ELR (cell line): ENCODE measurements around the gene SCAPER.
A peak's percentile ranks its signal among the peaks of the same experiment; 100 is the strongest.

Experiments used
- DNase-seq: peaks from one replicate; pipeline ENCODE4 v3.0.0-alpha.2; 2015; ENCODE audit warnings: low read depth

Gene SCAPER

DNA sequence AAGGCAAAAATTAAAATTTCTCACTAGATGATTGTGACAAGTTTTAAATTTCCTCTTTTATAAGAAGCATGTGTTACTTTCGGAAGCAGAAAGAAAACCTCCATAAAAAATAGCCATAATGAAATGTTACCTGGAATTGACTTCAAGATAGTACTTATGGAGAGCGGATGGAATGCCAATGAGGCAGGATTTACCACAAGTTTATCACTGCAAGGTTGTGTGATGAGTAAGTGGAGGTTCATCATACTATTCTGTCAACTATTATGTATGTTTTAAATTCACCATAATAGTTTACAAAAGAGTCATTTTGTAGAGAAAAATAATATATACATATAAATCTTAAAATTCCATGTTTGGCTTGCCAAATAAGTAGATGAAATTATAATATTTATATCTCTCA is 230.3 kb downstream of the SCAPER start:
- peak; percentile 77 for DNase-seq

- DNase-seq, result no peak
Measured at GRCh38 chr15:76669521-76670207, 235.5 kb downstream of the SCAPER start.

DNA sequence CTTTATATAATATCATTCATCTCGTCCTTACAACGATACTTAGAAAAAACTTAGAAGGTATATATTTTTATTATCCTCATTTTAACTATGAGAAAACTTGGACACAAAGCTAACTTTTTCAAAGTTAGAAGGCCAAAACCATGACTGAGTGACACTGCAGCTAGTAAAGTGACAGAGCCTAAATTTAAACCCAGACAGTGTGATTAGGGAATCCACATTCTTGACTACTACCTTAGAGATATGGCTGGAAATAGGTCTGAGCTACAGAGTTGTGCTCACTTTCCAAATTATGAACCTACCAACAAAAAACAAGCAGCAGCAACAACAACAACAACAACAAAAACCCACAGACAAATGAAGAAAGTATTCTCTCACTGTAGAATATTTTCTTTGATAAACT is 236.2 kb downstream of the SCAPER start:
- DNase-seq, result no peak

DNA sequence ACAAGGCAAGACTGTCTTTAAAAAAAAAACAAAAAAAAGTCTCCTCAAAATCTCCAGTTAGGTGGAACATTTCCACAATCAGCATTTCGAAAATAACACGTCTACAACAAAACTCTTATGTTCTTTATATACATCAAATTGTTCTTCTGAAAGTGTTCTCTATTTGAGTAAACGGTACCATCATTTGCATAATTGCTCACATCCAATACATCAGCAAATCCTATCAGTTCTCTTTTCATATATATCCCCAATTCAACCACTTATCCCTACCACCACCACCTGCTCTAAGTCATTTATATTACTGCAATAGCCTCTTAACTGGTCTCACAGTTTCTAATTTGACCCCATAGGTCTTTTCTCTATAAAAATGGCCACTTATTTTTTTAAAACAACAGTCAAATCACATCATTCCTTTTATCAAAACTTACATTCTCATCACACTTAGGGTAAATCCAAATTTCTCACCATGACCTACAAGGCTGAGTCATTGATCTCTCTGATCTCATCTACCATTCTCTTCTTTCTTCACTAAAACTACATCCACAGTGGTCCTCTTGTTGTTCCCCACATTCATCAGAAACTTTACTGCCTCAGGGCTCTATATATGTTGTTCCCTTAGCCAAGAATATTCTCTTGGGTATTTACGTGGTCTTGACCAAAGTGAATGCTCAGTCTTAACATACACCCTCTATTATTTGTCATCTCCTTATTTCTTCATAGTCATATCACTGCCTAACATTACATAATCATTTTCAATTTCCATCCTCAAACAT is 237.0 kb downstream of the SCAPER start:
- peak; percentile 8 for DNase-seq

GRCh38 chr15:76664895-76665294 is 240.2 kb downstream of the SCAPER start:
- no peak for DNase-seq

GRCh38 chr15:76664411-76664810 is 240.7 kb downstream of the SCAPER start:
- no peak for DNase-seq

- no peak for DNase-seq
Measured at GRCh38 chr15:76663529-76663928, 241.6 kb downstream of the SCAPER start.

GRCh38 chr15:76648732-76649444 is 256.3 kb downstream of the SCAPER start:
- DNase-seq, result no peak

DNA sequence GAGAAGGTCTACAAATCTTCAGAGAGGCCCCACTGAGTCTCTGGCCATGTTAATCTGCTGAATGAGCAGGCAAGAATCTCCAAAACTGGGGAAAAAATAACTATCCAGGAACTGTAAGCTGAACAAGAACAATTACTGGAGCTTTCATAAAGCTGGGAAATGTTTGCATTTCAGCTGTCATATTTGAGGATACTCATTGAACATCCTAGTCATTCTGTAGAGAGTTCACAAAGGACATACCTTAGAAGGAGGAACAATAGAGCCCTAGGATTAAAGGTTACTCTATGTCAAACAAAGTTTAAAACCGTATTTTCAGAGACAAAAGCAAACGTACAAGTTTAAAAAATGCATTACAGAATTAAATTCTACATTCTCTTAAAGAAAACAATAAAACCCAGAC is 257.5 kb downstream of the SCAPER start:
- DNase-seq, result no peak

- no peak for DNase-seq
Measured at GRCh38 chr15:76644646-76645045, 260.5 kb downstream of the SCAPER start.

DNA sequence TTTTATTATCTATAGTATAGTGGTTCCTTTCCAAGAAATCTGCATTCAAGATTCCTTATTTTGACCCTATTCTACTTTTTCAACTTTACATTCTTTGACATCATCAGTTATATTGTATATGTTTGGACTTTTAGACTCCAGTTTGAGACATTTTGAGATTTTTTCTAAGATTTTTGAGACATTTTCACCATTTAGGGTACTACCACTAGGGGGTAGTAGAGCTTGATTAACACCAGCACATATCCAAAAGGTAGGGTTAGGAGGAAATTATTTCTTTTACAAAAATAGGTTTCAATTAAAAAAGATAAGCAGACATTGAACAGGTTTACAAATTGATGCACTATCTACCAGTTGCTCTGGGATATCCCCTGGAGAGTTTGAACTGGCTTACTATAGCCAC is 262.5 kb downstream of the SCAPER start:
- peak; percentile 5 for DNase-seq

- DNase-seq, result no peak
Measured at GRCh38 chr15:76637166-76637565, 268.0 kb downstream of the SCAPER start.

DNA sequence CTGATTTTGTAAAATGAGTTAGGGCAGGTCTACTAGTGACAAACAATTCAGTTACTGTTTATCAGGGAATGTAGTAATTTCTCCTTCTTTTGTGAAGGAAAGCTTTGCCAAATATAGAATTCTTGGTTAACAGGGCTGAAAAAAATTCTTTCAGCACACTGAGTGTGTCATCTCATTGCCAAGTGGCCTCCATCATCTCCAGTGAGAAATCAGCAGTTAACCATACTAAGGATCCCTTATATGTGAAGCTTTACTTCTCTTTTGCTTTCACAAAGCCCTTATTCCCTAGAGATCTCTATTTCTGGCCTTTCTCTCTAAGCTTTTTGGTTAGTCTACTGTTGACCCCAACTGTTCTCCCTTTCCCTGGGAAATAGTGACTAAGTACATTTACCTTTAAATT is 269.1 kb downstream of the SCAPER start:
- peak; percentile 11 for DNase-seq

DNA sequence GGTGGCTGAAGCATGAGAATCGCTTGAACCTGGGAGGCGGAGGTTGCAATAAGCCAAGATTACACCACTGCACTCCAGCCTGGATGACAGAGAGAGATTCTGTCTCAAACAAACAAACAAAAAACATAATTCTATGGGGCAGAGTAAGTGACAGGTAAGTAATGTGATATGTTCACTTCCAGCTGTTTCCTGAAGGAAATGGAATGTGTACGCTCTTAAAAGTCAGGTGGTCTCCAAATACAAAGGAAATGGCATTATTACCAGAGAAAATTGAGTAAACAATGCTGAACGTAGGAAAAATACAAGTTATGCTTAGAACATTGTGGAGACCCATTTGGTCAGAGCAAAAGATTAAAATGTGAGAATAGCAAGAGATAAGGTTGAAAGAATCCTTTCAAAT is 278.5 kb downstream of the SCAPER start:
- DNase-seq, result no peak

GRCh38 chr15:76625267-76625666 is 279.9 kb downstream of the SCAPER start:
- no peak for DNase-seq

- DNase-seq, result no peak
Measured at GRCh38 chr15:76614725-76615124, 290.4 kb downstream of the SCAPER start.

DNA sequence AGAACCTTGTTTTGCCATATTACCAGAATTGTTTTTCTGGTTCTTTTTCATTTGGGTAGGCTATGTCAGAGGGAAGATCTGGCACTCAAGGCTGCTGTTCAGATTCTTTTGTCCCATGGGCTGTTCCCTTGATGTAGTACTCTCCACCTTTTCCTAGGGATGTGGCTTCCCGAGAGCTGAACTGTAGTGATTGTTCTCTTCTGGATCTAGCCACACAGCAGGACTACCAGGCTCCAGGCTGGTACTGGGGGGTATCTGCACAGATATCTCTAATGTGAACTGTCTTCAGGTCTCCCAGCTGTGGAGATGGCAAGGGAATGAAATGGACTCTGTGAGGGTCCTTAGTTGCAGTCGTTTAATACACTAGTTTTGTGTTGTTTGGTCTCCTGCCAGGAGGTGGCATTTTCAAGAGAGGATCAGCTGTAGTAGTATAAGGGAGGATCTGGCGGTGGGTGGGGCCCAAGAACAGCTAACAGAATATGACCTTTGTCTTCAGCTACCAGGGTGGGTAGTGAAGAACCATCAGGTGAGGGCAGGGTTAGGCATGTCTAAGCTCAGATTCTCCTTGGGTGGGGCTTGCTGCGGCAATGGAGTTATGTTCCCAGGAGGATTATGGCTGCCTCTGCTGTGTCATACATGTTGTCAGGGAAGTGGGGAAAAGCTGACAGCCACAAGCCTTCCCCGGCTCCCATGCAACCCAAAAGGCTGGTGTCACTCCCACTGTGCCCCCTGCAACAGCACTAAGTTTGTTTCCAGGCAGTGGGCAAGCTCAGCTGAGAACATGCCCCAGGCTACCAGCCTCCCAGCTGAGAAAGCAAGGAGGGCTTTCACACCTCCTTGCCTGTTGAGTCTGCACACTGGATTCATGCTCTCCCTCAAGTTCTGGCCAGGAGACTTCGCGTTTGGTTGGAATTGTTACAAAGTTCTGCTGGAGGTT is 316.1 kb downstream of the SCAPER start:
- no peak for DNase-seq

DNA sequence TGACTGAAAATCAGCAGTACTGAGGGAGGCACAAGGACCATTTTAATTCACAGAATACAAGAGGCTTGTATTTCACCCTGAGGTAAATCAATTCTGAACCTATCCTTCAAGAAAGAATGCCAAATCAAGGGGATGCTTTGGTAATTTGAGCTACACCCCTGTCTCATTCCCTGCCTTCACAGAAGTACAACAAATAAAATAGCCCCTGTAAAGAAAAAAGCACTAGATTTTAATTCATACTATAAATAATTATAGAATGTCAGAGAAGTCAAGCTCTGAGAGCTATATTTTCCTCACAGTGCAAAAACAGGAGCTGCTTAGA is 319.6 kb downstream of the SCAPER start:
- DNase-seq, result no peak

DNA sequence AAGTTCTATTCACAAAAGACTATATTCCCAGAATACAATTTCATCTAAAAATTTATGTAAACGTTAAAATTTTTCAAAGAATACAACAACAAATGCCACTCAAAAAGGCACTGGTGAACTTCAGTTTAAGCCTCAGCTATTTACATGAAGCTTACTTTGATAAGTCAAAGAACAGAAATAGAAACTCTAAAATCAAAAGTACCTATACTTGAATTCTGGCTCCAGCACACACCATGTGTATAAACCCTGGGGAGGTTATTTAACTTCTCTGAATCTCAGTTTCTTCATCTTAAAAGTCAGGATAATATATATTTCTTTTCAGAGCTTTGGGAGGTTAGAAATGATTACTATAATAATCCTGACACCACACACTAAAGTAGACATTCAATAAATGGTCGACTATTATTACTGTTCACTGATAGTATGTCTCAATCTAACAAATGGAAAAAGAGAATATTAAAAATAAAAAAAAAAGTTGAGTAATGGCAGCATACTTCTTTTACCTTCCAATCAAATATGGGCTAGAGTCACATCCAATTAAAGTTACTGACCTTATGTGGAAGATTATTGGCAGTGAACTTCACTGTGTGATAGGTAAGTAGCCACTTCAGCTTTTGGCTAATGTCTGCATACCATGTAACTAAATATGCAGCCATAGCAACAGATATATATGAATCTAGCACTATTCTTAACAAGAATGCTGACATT is 320.1 kb downstream of the SCAPER start:
- no peak for DNase-seq

GRCh38 chr15:76582550-76582949 is 322.6 kb downstream of the SCAPER start:
- no peak for DNase-seq

DNA sequence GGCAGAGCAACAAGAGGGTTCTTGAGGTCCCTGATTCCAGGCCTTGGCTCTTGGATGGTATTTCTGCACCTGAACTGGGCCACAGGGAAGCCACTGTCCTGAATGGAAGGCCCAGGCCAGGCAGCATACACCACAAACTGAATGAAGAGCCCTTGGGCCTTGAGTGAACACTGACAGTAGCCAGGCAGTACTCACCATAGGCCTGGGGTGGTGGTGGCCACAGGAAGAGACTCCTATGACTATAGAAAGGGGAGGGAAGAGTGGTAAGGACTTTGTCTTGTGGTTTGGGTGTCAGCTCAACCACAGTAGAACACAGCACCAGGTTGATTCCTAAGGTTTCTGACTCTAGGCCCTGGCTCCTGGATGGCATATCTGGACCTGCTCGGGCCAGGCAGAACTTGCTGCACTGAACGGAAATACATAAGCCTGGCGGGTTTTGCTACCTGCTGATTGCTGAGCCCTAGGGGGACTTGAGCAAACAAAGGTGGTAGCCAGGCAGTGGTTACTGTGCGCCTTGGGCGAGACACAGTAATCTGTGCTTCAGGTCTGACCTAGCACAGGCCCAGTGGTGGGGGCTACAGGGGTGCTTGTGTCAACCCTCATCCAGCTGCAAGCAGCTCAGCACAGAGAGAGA is 327.1 kb downstream of the SCAPER start:
- no peak for DNase-seq
